Measurements from ENCODE around the gene SHE.
"Not testable (repeated sequence)": the region's sequence is repeated elsewhere in the genome, so short reads cannot be mapped to it uniquely, and the experiment has no call there.

Gene SHE

GRCh38 chr1:154502066-154502743, at the start of gene SHE, which contains the start of gene TDRD10:
Gene SHE (minus strand): TSS chr1:154502412. CDS start chr1:154502026, 386 bp downstream.
Gene TDRD10 (plus strand): TSS chr1:154502219. CDS start chr1:154506904, 4,685 bp downstream.
- no peak for DNase-seq

GRCh38 chr1:154551474-154551873, 49.3 kb upstream of the SHE start:
- no peak for DNase-seq

- no peak for DNase-seq
Measured at GRCh38 chr1:154550657-154551056, 48.4 kb upstream of the SHE start.

GRCh38 chr1:154550070-154550469, 47.9 kb upstream of the SHE start:
- no peak for DNase-seq

DNA sequence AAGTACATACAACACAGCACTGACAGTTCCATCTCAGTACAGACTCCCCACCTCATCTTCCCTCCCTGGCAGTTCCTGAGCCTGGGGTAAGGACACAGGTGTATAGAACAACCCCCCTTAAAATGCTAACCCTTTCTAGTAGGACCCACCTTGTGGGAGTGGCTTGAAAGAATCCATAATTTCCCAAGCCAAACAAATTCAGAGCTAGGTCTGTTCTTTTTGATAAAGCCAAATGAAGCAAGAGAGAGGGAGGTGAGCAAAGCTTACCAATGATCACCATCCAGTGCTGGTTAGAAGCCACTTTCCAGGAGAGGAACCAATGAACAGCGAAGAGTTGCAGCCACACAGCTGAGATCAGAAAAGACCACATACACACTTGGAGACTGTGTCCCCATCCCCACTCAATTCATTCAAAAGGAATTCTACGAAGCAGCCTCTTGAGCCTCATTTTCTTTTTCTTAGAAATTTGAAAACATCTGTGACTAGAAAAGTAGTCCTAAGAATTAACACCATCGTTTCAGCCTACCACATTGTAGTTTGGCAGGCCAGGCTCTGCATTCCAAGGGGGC, 47.1 kb upstream of the SHE start:
- DNase-seq, result no peak

DNA sequence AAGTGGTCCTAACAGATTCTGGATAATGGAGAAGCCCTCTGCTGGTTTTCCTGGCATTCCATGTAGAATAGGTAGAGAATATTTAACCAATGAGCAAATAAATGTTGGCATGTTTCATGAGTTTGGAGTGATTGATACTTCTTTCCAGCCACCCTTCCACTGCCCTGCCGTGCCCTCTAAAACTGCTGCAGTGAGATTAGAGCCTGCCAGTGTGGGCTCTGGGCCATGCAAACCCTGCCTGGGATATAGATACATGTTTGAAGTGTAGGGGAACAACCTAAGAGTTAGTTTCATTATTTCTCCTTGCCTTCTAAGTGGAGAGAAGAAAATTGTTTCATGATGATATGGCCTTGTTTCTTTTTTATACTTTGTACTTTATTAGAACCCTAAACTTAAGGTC, 45.8 kb upstream of the SHE start:
- no peak for DNase-seq

- DNase-seq, result no peak
Measured at GRCh38 chr1:154547105-154547732, 45.0 kb upstream of the SHE start.

GRCh38 chr1:154546264-154547063, 44.3 kb upstream of the SHE start:
- peak; percentile 6 for DNase-seq

DNA sequence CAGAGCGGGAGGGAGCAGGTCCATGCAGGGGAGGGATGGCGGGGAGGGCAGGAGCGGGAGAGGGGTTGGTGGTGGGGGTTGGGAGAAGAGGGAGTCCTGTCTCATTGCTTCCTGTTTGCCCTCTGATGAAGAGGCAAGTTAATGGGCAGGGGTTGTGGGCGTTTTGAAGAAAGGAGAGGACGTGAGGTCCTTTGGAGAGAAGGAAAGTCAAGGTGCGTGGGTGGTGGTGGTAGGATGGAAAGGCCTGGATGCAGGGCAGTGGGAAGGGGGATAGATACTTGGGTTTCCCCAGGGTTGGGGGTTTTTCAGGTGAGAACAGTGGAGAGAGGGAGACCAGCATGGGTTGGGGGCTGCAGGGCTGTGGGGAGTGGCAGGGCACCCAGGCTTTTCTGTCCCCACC, 39.0 kb upstream of the SHE start:
- DNase-seq, result no peak

- DNase-seq, result no peak
Measured at GRCh38 chr1:154539486-154540483, 37.6 kb upstream of the SHE start.

DNA sequence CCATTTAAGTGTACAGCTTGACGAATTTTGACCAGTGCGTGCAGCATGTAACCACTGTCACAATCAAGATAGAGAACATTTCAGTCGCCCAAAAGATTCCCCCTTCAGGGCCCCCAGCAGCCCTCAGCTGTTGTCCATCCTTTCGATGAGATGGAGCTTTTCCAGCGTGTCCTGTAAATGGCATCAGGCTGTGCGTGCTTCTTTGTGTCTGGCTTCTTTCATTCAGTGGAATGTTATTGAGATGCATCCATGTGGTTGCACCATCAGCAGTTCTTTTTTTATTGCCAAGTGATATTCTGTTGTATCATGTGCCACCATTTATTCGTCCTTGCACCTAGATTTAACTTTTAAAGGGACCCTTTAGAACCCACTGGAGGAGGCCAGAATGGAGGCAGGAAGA, 34.4 kb upstream of the SHE start:
- no peak for DNase-seq

- peak; percentile 20 for DNase-seq
Measured at GRCh38 chr1:154533952-154534844, 32.0 kb upstream of the SHE start.

DNA sequence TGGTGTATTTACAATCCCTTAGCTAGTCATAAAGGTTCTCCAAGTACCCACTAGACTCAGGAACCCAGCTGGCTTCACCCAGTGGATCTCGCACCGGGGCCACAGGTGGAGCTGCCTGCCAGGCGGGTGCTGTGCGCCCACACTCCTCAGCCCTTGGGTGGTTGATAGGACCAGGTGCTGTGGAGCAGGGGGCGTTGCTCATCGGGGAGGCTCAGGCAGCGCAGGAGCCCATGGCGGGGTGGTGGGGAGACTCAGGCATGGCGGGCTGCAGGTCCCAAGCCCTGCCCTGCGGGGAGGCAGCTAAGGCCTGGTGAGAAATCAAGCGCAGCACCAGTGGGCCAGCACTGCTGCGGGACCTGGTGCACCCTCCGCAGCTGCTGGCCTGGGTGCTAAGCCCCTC, 29.7 kb upstream of the SHE start:
- DNase-seq, result not testable (repeated sequence)

DNA sequence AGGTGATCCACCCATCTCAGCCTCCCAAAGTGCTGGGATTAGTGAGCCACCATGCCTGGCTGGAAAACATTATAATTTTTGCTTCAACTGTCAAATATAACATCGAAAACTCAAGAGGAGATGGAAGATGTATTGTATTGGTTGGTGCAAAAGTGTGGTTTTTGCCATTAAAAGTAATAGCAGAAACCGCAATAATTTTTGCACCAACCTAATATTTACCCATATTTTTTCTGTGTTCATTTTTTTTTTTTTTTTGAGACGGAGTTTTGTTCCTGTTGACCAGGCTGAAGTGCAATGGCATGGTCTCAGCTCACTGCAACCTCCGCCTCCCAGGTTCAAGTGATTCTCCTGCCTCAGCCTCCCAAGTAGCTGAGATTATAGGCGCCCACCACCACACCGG, 27.1 kb upstream of the SHE start:
- DNase-seq, result no peak

- no peak for DNase-seq
Measured at GRCh38 chr1:154527192-154527591, 25.0 kb upstream of the SHE start.

DNA sequence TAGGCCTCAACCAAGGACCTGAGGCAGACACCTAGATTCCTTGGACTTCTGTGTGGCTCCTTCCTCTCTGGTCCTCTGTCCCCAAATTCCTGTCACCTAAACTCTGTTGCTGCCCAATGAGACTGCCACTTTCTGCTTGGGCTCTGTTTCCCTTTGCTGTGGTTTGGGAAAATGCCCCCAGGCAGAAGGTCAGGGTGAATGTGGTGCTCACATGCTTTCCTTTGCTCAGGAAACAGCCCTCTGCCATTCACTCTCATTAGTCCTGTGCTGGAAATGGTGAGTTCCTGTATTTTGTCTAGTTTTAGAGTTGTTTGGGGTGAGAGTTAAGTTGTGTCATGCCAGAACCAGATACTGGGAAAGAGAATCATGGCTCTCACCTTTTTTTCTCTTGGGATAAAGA, 22.7 kb upstream of the SHE start:
- no peak for DNase-seq

DNA sequence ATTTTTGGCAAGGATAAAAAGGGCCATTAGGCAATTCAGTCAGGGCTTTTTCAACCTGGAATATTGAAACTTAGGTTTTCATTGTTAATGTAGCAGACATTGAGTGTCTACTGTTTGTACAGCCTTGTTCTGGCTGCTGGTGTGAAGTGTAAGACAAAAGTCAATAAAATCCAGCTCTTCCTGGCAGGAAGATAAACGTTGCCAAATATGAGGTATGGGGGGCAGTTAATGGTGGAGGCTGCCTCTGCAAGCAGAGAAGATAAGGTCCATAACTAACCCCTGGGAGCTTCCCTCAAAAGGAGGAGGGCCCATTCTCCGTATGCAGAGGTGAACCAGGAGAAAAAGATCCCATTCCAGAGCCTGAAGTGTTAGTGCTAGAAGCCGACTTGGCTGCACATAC, 19.5 kb upstream of the SHE start:
- DNase-seq, result no peak

- DNase-seq, result no peak
Measured at GRCh38 chr1:154520333-154520732, 18.1 kb upstream of the SHE start.

DNA sequence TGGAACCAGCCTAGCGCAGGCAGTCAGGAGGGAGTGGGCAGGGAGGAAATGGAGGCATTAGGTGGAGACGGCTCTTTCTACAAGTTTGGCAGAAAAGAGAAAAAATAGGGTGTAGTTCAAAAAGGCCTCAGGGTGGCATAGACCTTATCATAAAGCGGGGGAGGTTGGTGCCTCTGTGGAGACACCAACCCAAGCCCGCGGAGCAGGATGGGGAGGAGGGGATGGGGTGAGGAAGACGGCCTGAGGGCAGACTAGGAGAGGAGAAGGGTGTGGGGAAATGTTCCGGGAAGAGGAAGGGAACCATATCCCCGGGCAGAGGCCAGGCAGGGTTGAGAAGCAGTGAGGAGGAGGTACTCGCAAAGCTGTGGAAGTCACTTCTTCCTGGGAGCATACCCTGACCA, 17.4 kb upstream of the SHE start:
- no peak for DNase-seq

GRCh38 chr1:154517661-154518060, 15.4 kb upstream of the SHE start:
- no peak for DNase-seq

DNA sequence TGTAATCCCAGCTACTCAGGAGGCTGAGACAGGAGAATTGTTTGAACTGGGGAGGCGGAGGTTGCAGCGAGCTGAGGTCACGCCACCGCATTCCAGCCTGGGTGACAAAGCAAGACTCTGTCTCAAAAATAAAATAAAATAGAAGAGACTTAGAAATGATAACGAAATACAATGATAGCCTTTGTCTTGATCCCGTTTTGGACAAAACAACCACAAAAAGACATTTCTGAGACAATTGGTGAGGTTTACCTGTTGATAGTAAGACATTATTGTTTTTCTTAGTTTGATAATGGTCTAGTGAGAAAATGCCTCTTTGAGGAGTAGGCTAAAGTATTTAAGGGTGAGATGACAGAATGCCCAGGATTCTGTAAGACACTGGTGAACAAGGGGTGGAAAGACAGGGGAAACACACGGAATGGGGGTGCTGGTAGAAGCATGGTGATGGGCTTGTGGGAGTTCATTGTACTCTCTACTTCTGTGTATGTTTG, 11.9 kb upstream of the SHE start:
- no peak for DNase-seq

All from NCI-H446 treated with DMSO at 0.1 percent for 48 hours (cell line).